ENCODE measurements around the gene ADRA1B.

The ADRA1B gene

GRCh38 chr5:159963935-159964334 is 47.7 kb downstream of the ADRA1B start:
- TF ChIP-seq, protein P1, sequence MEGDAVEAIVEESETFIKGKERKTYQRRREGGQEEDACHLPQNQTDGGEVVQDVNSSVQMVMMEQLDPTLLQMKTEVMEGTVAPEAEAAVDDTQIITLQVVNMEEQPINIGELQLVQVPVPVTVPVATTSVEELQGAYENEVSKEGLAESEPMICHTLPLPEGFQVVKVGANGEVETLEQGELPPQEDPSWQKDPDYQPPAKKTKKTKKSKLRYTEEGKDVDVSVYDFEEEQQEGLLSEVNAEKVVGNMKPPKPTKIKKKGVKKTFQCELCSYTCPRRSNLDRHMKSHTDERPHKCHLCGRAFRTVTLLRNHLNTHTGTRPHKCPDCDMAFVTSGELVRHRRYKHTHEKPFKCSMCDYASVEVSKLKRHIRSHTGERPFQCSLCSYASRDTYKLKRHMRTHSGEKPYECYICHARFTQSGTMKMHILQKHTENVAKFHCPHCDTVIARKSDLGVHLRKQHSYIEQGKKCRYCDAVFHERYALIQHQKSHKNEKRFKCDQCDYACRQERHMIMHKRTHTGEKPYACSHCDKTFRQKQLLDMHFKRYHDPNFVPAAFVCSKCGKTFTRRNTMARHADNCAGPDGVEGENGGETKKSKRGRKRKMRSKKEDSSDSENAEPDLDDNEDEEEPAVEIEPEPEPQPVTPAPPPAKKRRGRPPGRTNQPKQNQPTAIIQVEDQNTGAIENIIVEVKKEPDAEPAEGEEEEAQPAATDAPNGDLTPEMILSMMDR (IDR thresholded peaks at IDR 0.05): no peak

GRCh38 chr5:159965031-159965837 is 49.0 kb downstream of the ADRA1B start:
- TF ChIP-seq, protein P1 (IDR thresholded peaks at IDR 0.05): peak; percentile 75

DNA sequence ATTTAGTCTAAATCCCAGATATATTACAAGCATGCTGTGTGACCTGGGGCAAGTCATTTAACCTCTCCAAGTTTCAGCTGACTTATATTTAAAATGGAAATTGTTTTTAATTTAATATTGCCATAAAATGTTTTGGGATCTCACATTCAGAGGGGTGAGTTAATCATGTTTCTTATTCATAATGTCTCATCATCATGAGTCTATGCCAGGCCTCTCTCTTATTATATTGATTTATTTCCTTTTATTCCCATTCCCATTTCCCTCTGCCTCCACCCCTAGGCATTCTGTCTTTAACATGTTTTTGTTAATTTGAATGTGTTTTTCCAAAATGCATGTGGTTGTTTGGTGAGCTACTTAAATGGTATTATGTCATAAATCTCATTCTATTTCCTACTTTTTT is 53.7 kb downstream of the ADRA1B start:
- TF ChIP-seq, protein P1 (IDR thresholded peaks at IDR 0.05): no peak

- TF ChIP-seq, protein P1 (IDR thresholded peaks at IDR 0.05): no peak
These were observed 54.8 kb downstream of the ADRA1B start for GRCh38 chr5:159971038-159971437.

GRCh38 chr5:159971514-159971913 is 55.2 kb downstream of the ADRA1B start:
- TF ChIP-seq, protein P1 (IDR thresholded peaks at IDR 0.05): no peak

DNA sequence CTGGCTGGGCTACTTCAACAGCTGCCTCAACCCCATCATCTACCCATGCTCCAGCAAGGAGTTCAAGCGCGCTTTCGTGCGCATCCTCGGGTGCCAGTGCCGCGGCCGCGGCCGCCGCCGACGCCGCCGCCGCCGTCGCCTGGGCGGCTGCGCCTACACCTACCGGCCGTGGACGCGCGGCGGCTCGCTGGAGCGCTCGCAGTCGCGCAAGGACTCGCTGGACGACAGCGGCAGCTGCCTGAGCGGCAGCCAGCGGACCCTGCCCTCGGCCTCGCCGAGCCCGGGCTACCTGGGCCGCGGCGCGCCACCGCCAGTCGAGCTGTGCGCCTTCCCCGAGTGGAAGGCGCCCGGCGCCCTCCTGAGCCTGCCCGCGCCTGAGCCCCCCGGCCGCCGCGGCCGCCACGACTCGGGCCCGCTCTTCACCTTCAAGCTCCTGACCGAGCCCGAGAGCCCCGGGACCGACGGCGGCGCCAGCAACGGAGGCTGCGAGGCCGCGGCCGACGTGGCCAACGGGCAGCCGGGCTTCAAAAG is 55.7 kb downstream of the ADRA1B start:
- TF ChIP-seq, protein P1 (IDR thresholded peaks at IDR 0.05): no peak

- TF ChIP-seq, protein P1 (IDR thresholded peaks at IDR 0.05): no peak
These were observed 56.5 kb downstream of the ADRA1B start for GRCh38 chr5:159972538-159973362.

Measured in LNCAP (cell line).